Mesothelial cell of epicardium (in vitro differentiated cells): ENCODE data around the gene TBC1D7. TPM values are rescaled to one million over a fixed set of nuclear protein-coding genes. Genes with fewer than 3 reads are reported as not detected.

Experiments used
- DNase-seq, 2 experiments: peaks; one replicate each; pipeline ENCODE4 v3.0.0; 2021; ENCODE audit warnings: low spot score in 2 of 2; ENCODE audit not compliant: unreplicated experiment in 2 of 2
- H3K27ac Mint-ChIP-seq: 2 replicates; pipeline ENCODE4 v1.8.0; 2021; ENCODE audit warnings: mixed read lengths
- H3K27me3 Mint-ChIP-seq: 2 replicates; pipeline ENCODE4 v1.8.0; 2021; ENCODE audit warnings: low read depth, mixed read lengths
- H3K36me3 Mint-ChIP-seq: 2 replicates; pipeline ENCODE4 v1.8.0; 2021; ENCODE audit warnings: mixed read lengths
- H3K4me1 Mint-ChIP-seq: 2 replicates; pipeline ENCODE4 v1.8.0; 2021; ENCODE audit warnings: mixed read lengths
- H3K4me3 Mint-ChIP-seq: 2 replicates; pipeline ENCODE4 v1.8.0; 2021; ENCODE audit warnings: mild to moderate bottlenecking, moderate library complexity, mixed read lengths
- H3K9me3 Mint-ChIP-seq: 2 replicates; pipeline ENCODE4 v1.8.0; 2021; ENCODE audit warnings: mixed read lengths
- CTCF ChIP-seq: fragments of 200-600 bp; sonication (generic); IDR thresholded peaks from one replicate; pipeline ENCODE4 v1.5.0; 2021; ENCODE audit warnings: antibody characterized with exemption; ENCODE audit not compliant: unreplicated experiment
- total RNA-seq: library from RNA; stranded (reverse); gene quantifications from 3 replicates; pipeline ENCODE4 v1.2.1, GENCODE V29; 2021

TBC1D7 gene
- total RNA-seq, 1 donor from 2014 or later, result 26.4 TPM

GRCh38 chr6:13278991-13279390 is 49.3 kb downstream of the TBC1D7 start:
- no peaks in the 10 kb centered on the region for H3K36me3 Mint-ChIP-seq
- no peak overlapping the region for H3K4me3 Mint-ChIP-seq
- H3K4me1 Mint-ChIP-seq, result peaks cover 8% of the 10 kb centered on the region
- no peaks in the 10 kb centered on the region for H3K9me3 Mint-ChIP-seq
- TF ChIP-seq CTCF, result no peak
- no peaks in the 10 kb centered on the region for H3K27me3 Mint-ChIP-seq
- no peak overlapping the region for H3K27ac Mint-ChIP-seq
- DNase-seq, result no peak

- Mint-ChIP-seq H3K4me1 (peaks cover 15% of the 10 kb centered on the region), H3K36me3 (no peaks in the 10 kb centered on the region), H3K4me3 (no peak overlapping the region), H3K27ac (no peak overlapping the region), H3K27me3 (no peaks in the 10 kb centered on the region), H3K9me3 (no peaks in the 10 kb centered on the region)
- TF ChIP-seq CTCF, result no peak
- DNase-seq, result no peak
Observed at GRCh38 chr6:13278164-13278563, 50.2 kb downstream of the TBC1D7 start.

- DNase-seq, result no peak
- no peaks in the 10 kb centered on the region for H3K27me3 Mint-ChIP-seq
- H3K36me3 Mint-ChIP-seq, result no peaks in the 10 kb centered on the region
- H3K9me3 Mint-ChIP-seq, result no peaks in the 10 kb centered on the region
- H3K4me1 Mint-ChIP-seq, result peaks cover 15% of the 10 kb centered on the region
- H3K27ac Mint-ChIP-seq, result no peak overlapping the region
- H3K4me3 Mint-ChIP-seq, result no peak overlapping the region
- TF ChIP-seq CTCF, result no peak
Observed at GRCh38 chr6:13277231-13277630, 51.1 kb downstream of the TBC1D7 start.

GRCh38 chr6:13275435-13275989 is 52.8 kb downstream of the TBC1D7 start:
- no peak for TF ChIP-seq CTCF
- Mint-ChIP-seq H3K9me3 (no peaks in the 10 kb centered on the region), H3K27ac (no peak overlapping the region), H3K36me3 (no peaks in the 10 kb centered on the region), H3K4me1 (peaks cover 15% of the 10 kb centered on the region), H3K4me3 (no peak overlapping the region), H3K27me3 (no peaks in the 10 kb centered on the region)
- DNase-seq, result no peak

GRCh38 chr6:13274707-13275434 is 53.5 kb downstream of the TBC1D7 start:
- TF ChIP-seq CTCF, result no peak
- Mint-ChIP-seq H3K4me3 (no peak overlapping the region), H3K36me3 (no peaks in the 10 kb centered on the region), H3K9me3 (no peaks in the 10 kb centered on the region), H3K4me1 (peaks cover 16% of the 10 kb centered on the region), H3K27ac (no peak overlapping the region), H3K27me3 (no peaks in the 10 kb centered on the region)
- no peak for DNase-seq
